Gastrocnemius medialis (tissue), 4 donors: ENCODE data around the gene SCAI. TPM values are rescaled to one million over a fixed set of nuclear protein-coding genes. Genes with fewer than 3 reads are reported as not detected.
A peak's percentile ranks its signal among the peaks of the same experiment; 100 is the strongest.
"Not testable (repeated sequence)": the region's sequence is repeated elsewhere in the genome, so short reads cannot be mapped to it uniquely, and the experiment has no call there.

Experiments
- ATAC-seq, 2 donors: fragments of 150-250 bp; one replicate each; pipeline ENCODE4 v1.9.1; 2016
- DNase-seq, 2 donors: peaks; one replicate each; pipeline ENCODE4 v3.0.0-alpha.2; 2019
- H3K27ac ChIP-seq, 4 donors: fragments of 200-600 bp; sonication (generic); 1 replicate in 1 of 4; 2 replicates in 3 of 4; pipeline ENCODE4 v1.5.1; 2016 to 2018; ENCODE audit warnings: mild to moderate bottlenecking in 2 of 4, moderate library complexity in 1 of 4
- H3K27me3 ChIP-seq, 3 donors: fragments of 200-600 bp; sonication (generic) in 2 of 3; 1 replicate in 1 of 3; 2 replicates in 2 of 3; pipeline versions ENCODE4 v1.5.1 to v1.6.0; 2016 to 2019; ENCODE audit warnings: mild to moderate bottlenecking in 1 of 3, moderate library complexity in 1 of 3
- H3K36me3 ChIP-seq, 2 donors: fragments of 200-600 bp; sonication (generic) in 1 of 2; one replicate each; pipeline ENCODE4 v1.5.1; 2017 to 2018
- H3K4me1 ChIP-seq, 2 donors: fragments of 200-600 bp; sonication (generic) in 1 of 2; one replicate each; pipeline ENCODE4 v1.5.1; 2016 to 2017; ENCODE audit warnings: mild to moderate bottlenecking in 2 of 2
- H3K4me3 ChIP-seq, 4 donors: fragments of 200-600 bp; sonication (generic) in 3 of 4; 1 replicate in 1 of 4; 2 replicates in 3 of 4; pipeline ENCODE4 v1.5.1; 2016 to 2019; ENCODE audit warnings: mild to moderate bottlenecking in 2 of 4
- H3K9me3 ChIP-seq, 3 donors: fragments of 200-600 bp; sonication (generic) in 2 of 3; 1 replicate in 1 of 3; 2 replicates in 2 of 3; pipeline ENCODE4 v1.5.1; 2016 to 2019
- POLR2A ChIP-seq, 2 donors: fragments of 450-650 bp; IDR thresholded peaks; one replicate each; pipeline ENCODE4 v1.6.1; 2017; ENCODE audit warnings: antibody characterized with exemption in 2 of 2, mild to moderate bottlenecking in 2 of 2, moderate library complexity in 2 of 2
- in situ Hi-C, 4 donors: fragments of 200-750 bp; cut with MboI; loops; one replicate each; pipeline versions ENCODE4 v1.15.0 to v1.8.0; 2017; ENCODE audit warnings: low sequenced_read_pairs in 4 of 4
- intact Hi-C: fragments of 100-400 bp; cut with DNase I; formaldehyde crosslinking; loops from one replicate; pipeline ENCODE4 v1.15.1; 2023; ENCODE audit warnings: low total_unique reads
- total RNA-seq, 4 donors: library from RNA; depleted of rRNA; stranded (reverse); fragments of >200 nt; gene quantifications; one replicate each; pipeline versions ENCODE4 v1.1.0 to v1.2.3, GENCODE V29; 2016
- TF ChIP-seq, protein P1 (sequence below), 5 experiments: fragments of 450-650 bp in 3 of 5; fragments of 200-600 bp in 2 of 5; sonication (generic) in 2 of 5; IDR thresholded peaks in 4 of 5; conservative IDR thresholded peaks in 1 of 5; 1 replicate in 4 of 5; 2 replicates in 1 of 5; pipeline ENCODE4 v1.5.1; 2016 to 2019; ENCODE audit warnings: antibody characterized with exemption in 5 of 5, mild to moderate bottlenecking in 3 of 5, moderate library complexity in 3 of 5

SCAI gene
- total RNA-seq, 4 donors from 2014 or later = 1.1 to 4.7 (median 3.4) TPM

GRCh38 chr9:125183561-125183960 is 40.2 kb upstream of the SCAI start:
- H3K9me3 ChIP-seq = no peaks in the 10 kb centered on the region
- peak overlapping the region; percentile 89 to 100 (median 98) for H3K27ac ChIP-seq
- TF ChIP-seq POLR2A (IDR thresholded peaks at IDR 0.05) = no peak
- no peaks in the 10 kb centered on the region for H3K36me3 ChIP-seq
- intact Hi-C loops (loop anchor here (10.0 kb wide), 1 partner anchor 319 kb away; the partner anchor contains the start of genes ARPC5L and RPL35), in situ Hi-C loops (no loop called here)
- peaks cover 71 to 77% of the 10 kb centered on the region in 2 donors for H3K4me1 ChIP-seq
- DNase-seq (no peak), ATAC-seq (no peak)
- H3K27me3 ChIP-seq = no peaks in the 10 kb centered on the region
- peak overlapping the region in 1 of 4 donors; percentile 1 for H3K4me3 ChIP-seq

- peak overlapping the region; percentile 89 to 100 (median 98) for H3K27ac ChIP-seq
- ATAC-seq (no peak), DNase-seq (no peak)
- H3K9me3 ChIP-seq = no peaks in the 10 kb centered on the region
- H3K27me3 ChIP-seq = no peaks in the 10 kb centered on the region
- in situ Hi-C loops (no loop called here), intact Hi-C loops (loop anchor here (10.0 kb wide), 1 partner anchor 318 kb away; the partner anchor contains the start of genes ARPC5L and RPL35)
- H3K4me3 ChIP-seq = peak overlapping the region in 1 of 4 donors; percentile 1
- no peaks in the 10 kb centered on the region for H3K36me3 ChIP-seq
- TF ChIP-seq POLR2A (IDR thresholded peaks at IDR 0.05) = no peak
- TF ChIP-seq, protein P1, sequence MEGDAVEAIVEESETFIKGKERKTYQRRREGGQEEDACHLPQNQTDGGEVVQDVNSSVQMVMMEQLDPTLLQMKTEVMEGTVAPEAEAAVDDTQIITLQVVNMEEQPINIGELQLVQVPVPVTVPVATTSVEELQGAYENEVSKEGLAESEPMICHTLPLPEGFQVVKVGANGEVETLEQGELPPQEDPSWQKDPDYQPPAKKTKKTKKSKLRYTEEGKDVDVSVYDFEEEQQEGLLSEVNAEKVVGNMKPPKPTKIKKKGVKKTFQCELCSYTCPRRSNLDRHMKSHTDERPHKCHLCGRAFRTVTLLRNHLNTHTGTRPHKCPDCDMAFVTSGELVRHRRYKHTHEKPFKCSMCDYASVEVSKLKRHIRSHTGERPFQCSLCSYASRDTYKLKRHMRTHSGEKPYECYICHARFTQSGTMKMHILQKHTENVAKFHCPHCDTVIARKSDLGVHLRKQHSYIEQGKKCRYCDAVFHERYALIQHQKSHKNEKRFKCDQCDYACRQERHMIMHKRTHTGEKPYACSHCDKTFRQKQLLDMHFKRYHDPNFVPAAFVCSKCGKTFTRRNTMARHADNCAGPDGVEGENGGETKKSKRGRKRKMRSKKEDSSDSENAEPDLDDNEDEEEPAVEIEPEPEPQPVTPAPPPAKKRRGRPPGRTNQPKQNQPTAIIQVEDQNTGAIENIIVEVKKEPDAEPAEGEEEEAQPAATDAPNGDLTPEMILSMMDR (IDR thresholded peaks at IDR 0.05 in 4 of 5, conservative IDR thresholded peaks at IDR 0.05 in 1 of 5) = no peak
- peaks cover 66 to 77% of the 10 kb centered on the region in 2 donors for H3K4me1 ChIP-seq
Observed at GRCh38 chr9:125183054-125183453, 39.7 kb upstream of the SCAI start.

GRCh38 chr9:125181756-125182155 is 38.4 kb upstream of the SCAI start:
- not testable (repeated sequence) for DNase-seq
- H3K4me1 ChIP-seq = peaks cover 60 to 69% of the 10 kb centered on the region in 2 donors

DNA sequence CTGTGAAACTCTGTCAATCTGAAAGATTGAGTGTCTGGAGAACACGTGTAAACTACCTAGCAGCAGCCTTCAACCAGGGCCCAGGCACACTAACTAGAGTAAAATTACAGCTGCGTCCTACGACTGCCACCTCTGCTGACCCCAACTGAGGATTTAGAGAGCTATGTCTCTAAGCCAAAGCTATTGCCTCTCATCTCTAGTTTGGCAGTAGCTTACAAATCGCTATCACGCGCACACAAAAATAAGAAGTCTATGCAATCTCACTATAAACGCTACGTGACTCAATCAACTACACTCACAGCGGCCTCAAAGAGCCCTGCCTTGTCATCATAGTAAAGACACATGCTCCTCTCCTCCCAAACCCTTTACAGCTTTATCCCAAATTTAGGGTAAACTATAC is 37.5 kb upstream of the SCAI start:
- H3K4me1 ChIP-seq = peaks cover 51 to 68% of the 10 kb centered on the region in 2 donors
- H3K4me3 ChIP-seq = peak overlapping the region in 1 of 4 donors; percentile 17
- peak; percentile 92 to 93 for ATAC-seq
- in situ Hi-C loops = no loop called here
- H3K36me3 ChIP-seq = no peaks in the 10 kb centered on the region
- TF ChIP-seq, protein P1 (IDR thresholded peaks at IDR 0.05 in 4 of 5, conservative IDR thresholded peaks at IDR 0.05 in 1 of 5) = no peak
- TF ChIP-seq POLR2A (IDR thresholded peaks at IDR 0.05) = peak; percentile 32 to 41
- peak overlapping the region; percentile 89 to 100 (median 98) for H3K27ac ChIP-seq
- intact Hi-C loops = loop anchor here (10.0 kb wide), 1 partner anchor 316 kb away; the partner anchor contains the start of genes ARPC5L and RPL35
- H3K27me3 ChIP-seq = no peaks in the 10 kb centered on the region
- DNase-seq = peak; percentile 57 to 86
- no peaks in the 10 kb centered on the region for H3K9me3 ChIP-seq

More at GRCh38 chr9:125181756-125182155, 38.4 kb upstream of the SCAI start:
- H3K27ac ChIP-seq = peak overlapping the region; percentile 89 to 100 (median 98)
- ATAC-seq, H3K27me3 ChIP-seq, in situ Hi-C loops, H3K36me3 ChIP-seq, H3K9me3 ChIP-seq, H3K4me3 ChIP-seq: not testable (repeated sequence)
- intact Hi-C loops = loop anchor here (10.0 kb wide), 1 partner anchor 317 kb away; the partner anchor contains the start of genes ARPC5L and RPL35

GRCh38 chr9:125179776-125180175 is 36.4 kb upstream of the SCAI start:
- peaks cover 53 to 73% of the 10 kb centered on the region in 2 donors for H3K4me1 ChIP-seq
- ATAC-seq, in situ Hi-C loops, H3K27me3 ChIP-seq, DNase-seq, H3K9me3 ChIP-seq, H3K4me3 ChIP-seq, H3K36me3 ChIP-seq: not testable (repeated sequence)
- H3K27ac ChIP-seq = peak overlapping the region; percentile 89 to 100 (median 98)
- intact Hi-C loops = loop anchor here (10.0 kb wide), 1 partner anchor 315 kb away; the partner anchor contains the start of genes ARPC5L and RPL35

GRCh38 chr9:125177888-125178287 is 34.6 kb upstream of the SCAI start:
- Histone ChIP-seq H3K36me3 (no peaks in the 10 kb centered on the region), H3K9me3 (no peaks in the 10 kb centered on the region), H3K27ac (peak overlapping the region in 3 of 4 donors; percentile 5 to 98 (median 34)), H3K4me1 (peaks cover 49 to 72% of the 10 kb centered on the region in 2 donors), H3K4me3 (no peak overlapping the region), H3K27me3 (no peaks in the 10 kb centered on the region)
- intact Hi-C loops (no loop called here), in situ Hi-C loops (no loop called here)
- TF ChIP-seq POLR2A (IDR thresholded peaks at IDR 0.05) = no peak
- TF ChIP-seq, protein P1 (IDR thresholded peaks at IDR 0.05 in 4 of 5, conservative IDR thresholded peaks at IDR 0.05 in 1 of 5) = no peak
- DNase-seq (no peak), ATAC-seq (no peak)
